NCI-H446 (cell line): ENCODE data around the gene ALG12.
A peak's percentile ranks its signal among the peaks of the same experiment; 100 is the strongest.

Source experiments
- DNase-seq, 2 experiments: peaks; one replicate each; lab custom pipeline; 2025; lab: John Stamatoyannopoulos, UW

The ALG12 gene

GRCh38 chr22:49917974-49918910 is at the start of gene ALG12, which contains the start of gene CRELD2:
Gene ALG12 (minus strand): TSS chr22:49918438. CDS start chr22:49913765, 4,673 bp downstream.
Gene CRELD2 (plus strand): TSS chr22:49918634. CDS start chr22:49918770, 136 bp downstream.
- peak; percentile 89 to 96 for DNase-seq

- DNase-seq, result no peak
Measured at GRCh38 chr22:49967706-49968208, 49.5 kb upstream of the ALG12 start.

- DNase-seq, result no peak
Measured at GRCh38 chr22:49966774-49967705, 48.8 kb upstream of the ALG12 start.

- DNase-seq, result no peak
Measured at GRCh38 chr22:49966041-49966773, 48.0 kb upstream of the ALG12 start.

GRCh38 chr22:49965091-49966040 is 47.1 kb upstream of the ALG12 start:
- no peak for DNase-seq

- no peak for DNase-seq
Measured at GRCh38 chr22:49964136-49965090, 46.2 kb upstream of the ALG12 start.

- no peak for DNase-seq
Measured at GRCh38 chr22:49963647-49964026, 45.4 kb upstream of the ALG12 start.

- DNase-seq, result no peak
Measured at GRCh38 chr22:49962751-49963646, 44.8 kb upstream of the ALG12 start.

GRCh38 chr22:49962012-49962750 is 43.9 kb upstream of the ALG12 start:
- DNase-seq, result peak in 1 of 2 experiments; percentile 39

- DNase-seq, result no peak
Measured at GRCh38 chr22:49961601-49962011, 43.4 kb upstream of the ALG12 start.

GRCh38 chr22:49961005-49961600 is 42.9 kb upstream of the ALG12 start:
- DNase-seq, result no peak

GRCh38 chr22:49960159-49961004 is 42.1 kb upstream of the ALG12 start, which contains the start of gene PIM3:
Gene PIM3 (plus strand): TSS chr22:49960772. CDS start chr22:49960948, 176 bp downstream.
- peak; percentile 62 to 97 for DNase-seq

GRCh38 chr22:49959782-49960158 is 41.5 kb upstream of the ALG12 start:
- DNase-seq, result no peak

GRCh38 chr22:49958931-49959781 is 40.9 kb upstream of the ALG12 start:
- DNase-seq, result no peak

- no peak for DNase-seq
Measured at GRCh38 chr22:49958366-49958921, 40.2 kb upstream of the ALG12 start.
